Thyroid gland (tissue), 4 donors: ENCODE data around the gene CTRB2.

Experiments used
- CTCF ChIP-seq, 6 experiments: fragments of 200-600 bp in 3 of 6; fragments of 450-650 bp in 3 of 6; sonication (generic) in 3 of 6; IDR thresholded peaks; one replicate each; pipeline ENCODE4 v1.5.1; 2016 to 2019; ENCODE audit warnings: antibody characterized with exemption in 6 of 6, mild to moderate bottlenecking in 2 of 6, inconsistent platforms in 1 of 6, moderate library complexity in 1 of 6
- POLR2A ChIP-seq, 2 donors: fragments of 450-650 bp; IDR thresholded peaks; one replicate each; pipeline ENCODE4 v1.6.1; 2017; ENCODE audit warnings: antibody characterized with exemption in 2 of 2, mild to moderate bottlenecking in 2 of 2, moderate library complexity in 1 of 2

- TF ChIP-seq POLR2A (IDR thresholded peaks at IDR 0.05) (no peak), CTCF (IDR thresholded peaks at IDR 0.05) (no peak)
Observed at GRCh38 chr16:75196836-75197235, 10.1 kb downstream of the CTRB2 start.
